ENCODE data around the gene ZNF683.

ZNF683 gene

DNA sequence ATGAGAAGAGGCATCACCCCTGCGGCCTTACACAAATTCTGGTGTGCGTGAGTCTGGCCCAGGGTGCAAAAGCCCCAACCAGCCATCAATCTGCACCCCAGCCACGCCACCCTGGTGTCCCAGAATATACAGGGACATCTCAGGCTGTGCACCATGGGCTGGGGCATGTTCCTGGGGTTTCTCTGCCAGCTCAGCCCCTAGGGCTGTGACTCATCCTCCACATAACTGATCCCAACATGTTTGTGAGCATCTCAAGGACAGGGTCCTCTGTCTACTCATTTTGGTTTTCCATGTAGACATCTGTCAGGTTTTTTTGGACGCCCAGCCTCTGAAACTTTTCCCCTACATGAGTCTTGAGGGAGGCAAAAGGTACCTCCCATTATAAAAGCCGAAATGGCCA is 511 bp downstream of the ZNF683 start:
- H3K27me3 ChIP-seq (replicated peaks): no peaks in the 10 kb centered on the region
- H3K27ac ChIP-seq: no peak overlapping the region
- TF ChIP-seq, protein P1, sequence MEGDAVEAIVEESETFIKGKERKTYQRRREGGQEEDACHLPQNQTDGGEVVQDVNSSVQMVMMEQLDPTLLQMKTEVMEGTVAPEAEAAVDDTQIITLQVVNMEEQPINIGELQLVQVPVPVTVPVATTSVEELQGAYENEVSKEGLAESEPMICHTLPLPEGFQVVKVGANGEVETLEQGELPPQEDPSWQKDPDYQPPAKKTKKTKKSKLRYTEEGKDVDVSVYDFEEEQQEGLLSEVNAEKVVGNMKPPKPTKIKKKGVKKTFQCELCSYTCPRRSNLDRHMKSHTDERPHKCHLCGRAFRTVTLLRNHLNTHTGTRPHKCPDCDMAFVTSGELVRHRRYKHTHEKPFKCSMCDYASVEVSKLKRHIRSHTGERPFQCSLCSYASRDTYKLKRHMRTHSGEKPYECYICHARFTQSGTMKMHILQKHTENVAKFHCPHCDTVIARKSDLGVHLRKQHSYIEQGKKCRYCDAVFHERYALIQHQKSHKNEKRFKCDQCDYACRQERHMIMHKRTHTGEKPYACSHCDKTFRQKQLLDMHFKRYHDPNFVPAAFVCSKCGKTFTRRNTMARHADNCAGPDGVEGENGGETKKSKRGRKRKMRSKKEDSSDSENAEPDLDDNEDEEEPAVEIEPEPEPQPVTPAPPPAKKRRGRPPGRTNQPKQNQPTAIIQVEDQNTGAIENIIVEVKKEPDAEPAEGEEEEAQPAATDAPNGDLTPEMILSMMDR (IDR thresholded peaks at IDR 0.05; ENCODE audit: low read depth, low read length, missing control alignments): no peak
- in situ Hi-C loops (cut with HindIII; ENCODE audit: low pct_ligation_motif_present, low sequenced_read_pairs): no loop called here
- no peak for DNase-seq
- H3K36me3 ChIP-seq (replicated peaks): no peaks in the 10 kb centered on the region
- H3K4me3 ChIP-seq (ENCODE audit: low read depth, low read length): no peak overlapping the region

GRCh38 chr1:26370591-26371382 is 1.8 kb downstream of the ZNF683 start:
- H3K27me3 ChIP-seq (replicated peaks): no peaks in the 10 kb centered on the region
- no peaks in the 10 kb centered on the region for H3K36me3 ChIP-seq (replicated peaks)
- no peak overlapping the region for H3K4me3 ChIP-seq (ENCODE audit: low read depth, low read length)
- no peak overlapping the region for H3K27ac ChIP-seq
- in situ Hi-C loops (cut with HindIII; ENCODE audit: low pct_ligation_motif_present, low sequenced_read_pairs): no loop called here
- TF ChIP-seq, protein P1 (IDR thresholded peaks at IDR 0.05; ENCODE audit: low read depth, low read length, missing control alignments): no peak
- DNase-seq: no peak

DNA sequence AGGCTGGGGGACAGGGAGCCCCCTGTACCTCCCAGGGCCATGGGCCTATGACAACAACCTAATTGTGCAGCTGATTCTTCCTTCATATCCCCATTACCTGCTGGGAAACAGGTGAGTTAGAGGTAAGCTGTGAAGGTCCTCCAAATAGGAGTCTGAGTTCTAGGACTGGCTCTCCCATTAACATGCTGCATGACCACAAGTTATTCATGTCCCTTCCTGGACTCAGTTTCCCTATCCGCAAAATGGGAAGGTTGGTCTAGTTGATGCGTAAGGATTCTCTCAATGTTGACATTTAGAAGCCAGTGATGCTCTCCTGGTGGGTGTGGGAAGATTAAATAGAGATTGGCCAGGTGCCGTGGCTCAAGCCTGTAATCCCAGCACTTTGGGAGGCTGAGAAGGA is 4.1 kb downstream of the ZNF683 start:
- Histone ChIP-seq H3K4me3 (ENCODE audit: low read depth, low read length) (no peak overlapping the region), H3K27me3 (replicated peaks) (no peaks in the 10 kb centered on the region), H3K36me3 (replicated peaks) (no peaks in the 10 kb centered on the region), H3K27ac (no peak overlapping the region)
- TF ChIP-seq, protein P1 (IDR thresholded peaks at IDR 0.05; ENCODE audit: low read depth, low read length, missing control alignments): no peak
- no peak for DNase-seq
- in situ Hi-C loops (cut with HindIII; ENCODE audit: low pct_ligation_motif_present, low sequenced_read_pairs): no loop called here

DNA sequence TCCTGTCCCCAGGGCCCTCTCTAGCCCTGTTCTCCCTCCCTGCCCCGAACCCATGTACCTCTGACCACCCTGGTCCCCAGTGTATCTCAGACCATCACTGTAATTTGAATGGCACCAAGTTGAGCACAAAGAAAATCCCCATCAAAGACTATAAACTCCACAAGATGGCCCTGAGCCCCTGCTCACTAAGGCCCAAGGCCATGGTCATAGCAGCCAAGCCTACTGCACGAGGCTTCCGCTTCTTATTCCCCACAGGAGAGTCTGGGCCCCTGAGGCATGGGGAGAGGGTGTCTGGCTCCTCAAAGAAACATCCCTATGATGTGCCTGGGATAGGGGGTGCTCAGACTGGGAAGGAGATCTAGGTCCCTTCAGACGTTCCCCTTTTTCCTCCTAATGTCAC is 4.5 kb downstream of the ZNF683 start:
- H3K4me3 ChIP-seq (ENCODE audit: low read depth, low read length): no peak overlapping the region
- no peak overlapping the region for H3K27ac ChIP-seq
- TF ChIP-seq, protein P1 (IDR thresholded peaks at IDR 0.05; ENCODE audit: low read depth, low read length, missing control alignments): no peak
- in situ Hi-C loops (cut with HindIII; ENCODE audit: low pct_ligation_motif_present, low sequenced_read_pairs): no loop called here
- H3K36me3 ChIP-seq (replicated peaks): no peaks in the 10 kb centered on the region
- H3K27me3 ChIP-seq (replicated peaks): no peaks in the 10 kb centered on the region
- DNase-seq: no peak

- TF ChIP-seq, protein P1 (IDR thresholded peaks at IDR 0.05; ENCODE audit: low read depth, low read length, missing control alignments): no peak
- no peak overlapping the region for H3K4me3 ChIP-seq (ENCODE audit: low read depth, low read length)
- H3K27ac ChIP-seq: no peak overlapping the region
- in situ Hi-C loops (cut with HindIII; ENCODE audit: low pct_ligation_motif_present, low sequenced_read_pairs): no loop called here
- DNase-seq: no peak
- no peaks in the 10 kb centered on the region for H3K36me3 ChIP-seq (replicated peaks)
- no peaks in the 10 kb centered on the region for H3K27me3 ChIP-seq (replicated peaks)
These were observed 5.1 kb downstream of the ZNF683 start for GRCh38 chr1:26367441-26367840.

GRCh38 chr1:26364956-26365355 is 7.6 kb downstream of the ZNF683 start:
- H3K27ac ChIP-seq: no peak overlapping the region
- peaks cover 14% of the 10 kb centered on the region for H3K27me3 ChIP-seq (replicated peaks)
- DNase-seq: no peak
- TF ChIP-seq, protein P1 (IDR thresholded peaks at IDR 0.05; ENCODE audit: low read depth, low read length, missing control alignments): no peak
- H3K4me3 ChIP-seq (ENCODE audit: low read depth, low read length): no peak overlapping the region
- in situ Hi-C loops (cut with HindIII; ENCODE audit: low pct_ligation_motif_present, low sequenced_read_pairs): no loop called here
- H3K36me3 ChIP-seq (replicated peaks): no peaks in the 10 kb centered on the region

All from brain microvascular endothelial cell (primary cell).